ENCODE measurements around the gene RARS1. TPM values are rescaled to one million over a fixed set of nuclear protein-coding genes. Genes with fewer than 3 reads are reported as not detected.

RARS1 gene
- total RNA-seq, 6 experiments from 2014 or later: 151 to 184 (median 168) TPM

DNA sequence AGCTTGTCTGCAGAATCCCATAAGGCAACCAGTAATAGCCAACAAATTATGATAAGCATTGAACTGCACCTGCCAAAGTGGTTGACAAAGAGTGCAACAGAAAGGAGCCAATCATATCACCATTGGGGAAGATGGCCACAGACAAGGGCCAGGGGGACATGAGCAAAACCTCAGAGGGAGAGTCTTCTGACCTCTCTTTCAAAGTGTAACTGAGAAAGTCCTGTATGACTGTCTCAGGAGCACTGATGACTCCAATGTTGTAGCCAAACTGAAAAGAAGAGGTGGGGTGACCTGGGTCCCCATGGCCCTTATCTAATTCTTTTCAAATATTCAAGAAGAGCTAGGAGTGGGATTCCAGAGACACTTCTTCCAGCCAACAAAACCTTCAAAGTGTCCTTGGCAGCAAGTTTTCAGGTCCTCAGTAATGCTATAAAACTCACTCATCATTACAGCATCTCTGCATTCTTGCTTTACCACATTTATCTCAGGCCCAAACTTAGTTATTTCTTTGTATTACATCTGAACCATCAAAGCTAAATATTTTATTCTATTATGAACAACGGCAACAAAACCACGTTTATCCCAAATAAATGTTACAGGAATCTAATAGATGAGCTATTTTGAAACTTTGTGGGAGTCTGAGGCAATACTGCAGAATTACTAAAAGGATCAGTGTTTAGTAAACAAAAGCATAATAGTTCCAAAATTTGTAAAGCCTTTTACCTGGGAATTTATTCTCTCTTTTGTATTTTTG, 67.3 kb downstream of the RARS1 start:
- peaks cover 47% of the 10 kb centered on the region for H3K36me3 Mint-ChIP-seq (ENCODE audit: low read depth)
- H3K9me3 Mint-ChIP-seq: no peaks in the 10 kb centered on the region
- H3K27me3 Mint-ChIP-seq (ENCODE audit: insufficient read depth): no peaks in the 10 kb centered on the region
- peaks cover 32% of the 10 kb centered on the region for H3K4me1 Mint-ChIP-seq (ENCODE audit: low read depth)
- H3K27ac Mint-ChIP-seq: no peak overlapping the region
- no peak for DNase-seq
- TF ChIP-seq CTCF (IDR thresholded peaks at IDR 0.05): no peak
- no peak overlapping the region for H3K4me3 Mint-ChIP-seq

DNA sequence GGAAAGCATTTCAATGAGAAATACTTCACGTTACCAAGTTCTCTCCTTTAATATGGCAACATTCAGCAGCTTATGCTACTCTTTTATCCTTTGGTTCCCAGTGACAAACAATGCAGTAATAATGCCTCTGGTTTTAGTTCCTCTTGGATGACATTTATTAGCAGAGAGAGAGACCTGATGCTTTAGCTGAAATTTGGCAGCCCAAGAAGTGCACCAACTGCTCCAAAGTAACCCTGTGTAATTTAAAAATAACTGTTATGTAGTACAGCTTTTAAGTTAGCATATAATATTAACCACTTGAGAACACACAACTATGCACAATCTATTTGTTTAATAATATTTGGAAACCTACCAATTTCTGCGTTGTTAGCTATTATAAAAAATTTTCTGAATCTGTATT, 71.1 kb downstream of the RARS1 start:
- Mint-ChIP-seq H3K4me1 (ENCODE audit: low read depth) (peaks cover 25% of the 10 kb centered on the region), H3K27me3 (ENCODE audit: insufficient read depth) (no peaks in the 10 kb centered on the region), H3K27ac (no peak overlapping the region), H3K4me3 (no peak overlapping the region), H3K9me3 (no peaks in the 10 kb centered on the region), H3K36me3 (ENCODE audit: low read depth) (peaks cover 54% of the 10 kb centered on the region)
- DNase-seq: no peak
- TF ChIP-seq CTCF (IDR thresholded peaks at IDR 0.05): no peak

- Mint-ChIP-seq H3K9me3 (no peaks in the 10 kb centered on the region), H3K4me1 (ENCODE audit: low read depth) (peaks cover 7% of the 10 kb centered on the region; the same call in 1 of the 2 replicates), H3K4me3 (no peak overlapping the region), H3K27me3 (ENCODE audit: insufficient read depth) (no peaks in the 10 kb centered on the region), H3K36me3 (ENCODE audit: low read depth) (peaks cover 24% of the 10 kb centered on the region), H3K27ac (no peak overlapping the region)
- no peak for DNase-seq
- TF ChIP-seq CTCF (IDR thresholded peaks at IDR 0.05): no peak
These were observed 76.0 kb downstream of the RARS1 start for GRCh38 chr5:168562279-168562678.

GRCh38 chr5:168563959-168564358, 77.7 kb downstream of the RARS1 start:
- Mint-ChIP-seq H3K27ac (peak overlapping the region; percentile 10; the same call in 1 of the 2 replicates), H3K9me3 (no peaks in the 10 kb centered on the region), H3K4me3 (no peak overlapping the region), H3K27me3 (ENCODE audit: insufficient read depth) (no peaks in the 10 kb centered on the region), H3K4me1 (ENCODE audit: low read depth) (peaks cover 7% of the 10 kb centered on the region; the same call in 1 of the 2 replicates), H3K36me3 (ENCODE audit: low read depth) (peaks cover 33% of the 10 kb centered on the region)
- DNase-seq: no peak
- no peak for TF ChIP-seq CTCF (IDR thresholded peaks at IDR 0.05)

DNA sequence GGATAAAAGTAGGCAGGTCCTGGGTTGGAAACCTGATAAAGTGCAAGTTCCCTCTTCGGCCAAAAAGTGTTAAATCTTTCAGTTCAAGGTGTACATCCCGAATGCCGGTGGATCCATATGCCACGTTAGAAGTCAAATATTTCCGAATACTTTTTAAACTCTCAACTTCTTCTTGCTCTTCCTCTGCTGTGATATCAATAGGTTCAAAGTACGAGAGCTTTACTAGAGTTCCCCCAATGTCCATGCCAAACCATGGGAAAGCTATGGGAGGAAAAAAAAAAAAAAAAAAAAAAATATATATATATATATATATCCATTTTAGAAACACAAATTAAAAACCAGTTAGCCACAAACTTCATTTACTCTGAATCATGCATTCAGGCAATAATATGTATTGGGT, 82.5 kb downstream of the RARS1 start:
- no peak for TF ChIP-seq CTCF (IDR thresholded peaks at IDR 0.05)
- no peak overlapping the region for H3K27ac Mint-ChIP-seq
- no peak overlapping the region for H3K4me3 Mint-ChIP-seq
- H3K4me1 Mint-ChIP-seq (ENCODE audit: low read depth): peaks cover 6% of the 10 kb centered on the region; the same call in 1 of the 2 replicates
- DNase-seq: no peak
- H3K9me3 Mint-ChIP-seq: no peaks in the 10 kb centered on the region
- peaks cover 19% of the 10 kb centered on the region for H3K36me3 Mint-ChIP-seq (ENCODE audit: low read depth)
- no peaks in the 10 kb centered on the region for H3K27me3 Mint-ChIP-seq (ENCODE audit: insufficient read depth)

Small RNA genes within 50 kb of the gene (microRNA-seq; reads per million reads assigned to microRNA genes)
- not detected for gene MIR103A1
- gene MIR103B1: not detected

Other genes starting within 250 kb of the RARS1 start
- gene WWC1, start 194.8 kb upstream of the RARS1 start, total RNA-seq (2021; fragmentation: NEBNext Ultra II Directional; extraction: Animal tissue kit (Norgen Biotek cat#: 25700)): 1 to 10 TPM; 3.3 to 8.4 (median 7.2) TPM
- not detected for gene FBLL1, start 42.8 kb downstream of the RARS1 start, total RNA-seq (2021; fragmentation: NEBNext Ultra II Directional; extraction: Animal tissue kit (Norgen Biotek cat#: 25700))
- gene PANK3, start 92.9 kb downstream of the RARS1 start, total RNA-seq (2021; fragmentation: NEBNext Ultra II Directional; extraction: Animal tissue kit (Norgen Biotek cat#: 25700)): 10 to 100 TPM; 29.3 to 44.7 (median 33.3) TPM

Measured in HFFc6 (cell line).